Measurements from ENCODE around the gene FBXO42.
A peak's percentile ranks its signal among the peaks of the same experiment; 100 is the strongest.
"Not testable (repeated sequence)": the region's sequence is repeated elsewhere in the genome, so short reads cannot be mapped to it uniquely, and the experiment has no call there.

Gene FBXO42

GRCh38 chr1:16244650-16245285, 107.5 kb downstream of the FBXO42 start:
- no peak for DNase-seq (ENCODE audit: low read depth in 2 of 2)

GRCh38 chr1:16243936-16244649, 108.2 kb downstream of the FBXO42 start:
- peak; percentile 47 to 70 for DNase-seq (ENCODE audit: low read depth in 2 of 2)

GRCh38 chr1:16243215-16243610, 109.1 kb downstream of the FBXO42 start:
- no peak for DNase-seq (ENCODE audit: low read depth in 2 of 2)

DNA sequence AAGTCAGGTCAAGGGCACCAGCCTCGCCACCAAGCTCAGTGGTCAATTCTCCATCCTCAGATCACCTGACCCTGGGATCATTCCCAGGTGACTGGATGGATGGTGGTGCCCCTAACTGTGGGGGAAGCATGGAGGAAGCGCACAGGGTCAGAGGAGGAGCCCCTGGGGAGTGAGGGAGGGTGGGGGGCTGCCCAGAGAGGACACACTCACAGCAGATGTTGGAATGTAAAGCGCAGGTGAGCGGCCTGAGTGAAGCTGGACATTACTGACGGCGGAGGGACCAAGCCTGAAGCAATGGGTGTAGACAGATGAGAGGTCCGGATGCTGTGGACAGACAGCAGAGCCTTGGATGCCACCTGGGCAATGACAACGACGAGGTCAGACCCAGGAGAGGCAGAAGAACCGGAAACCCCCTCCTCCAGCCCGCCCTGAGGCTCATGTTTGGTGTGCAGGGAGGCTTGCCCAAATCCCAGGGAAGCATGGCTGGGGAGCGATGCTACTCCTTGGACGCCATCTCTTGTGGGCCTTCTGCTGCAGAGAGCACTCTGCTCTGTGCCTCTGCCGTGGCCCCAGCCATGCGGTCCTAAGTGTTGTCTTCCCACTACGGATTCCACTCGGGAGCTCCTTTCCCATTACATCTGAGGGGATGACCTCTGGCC, 109.6 kb downstream of the FBXO42 start:
- DNase-seq (ENCODE audit: low read depth in 2 of 2): no peak

- DNase-seq (ENCODE audit: low read depth in 2 of 2): no peak
Measured at GRCh38 chr1:16241221-16241708, 111.0 kb downstream of the FBXO42 start.

GRCh38 chr1:16239972-16240491, 112.2 kb downstream of the FBXO42 start:
- DNase-seq (ENCODE audit: low read depth in 2 of 2): no peak

- no peak for DNase-seq (ENCODE audit: low read depth in 2 of 2)
Measured at GRCh38 chr1:16237343-16237830, 114.9 kb downstream of the FBXO42 start.

DNA sequence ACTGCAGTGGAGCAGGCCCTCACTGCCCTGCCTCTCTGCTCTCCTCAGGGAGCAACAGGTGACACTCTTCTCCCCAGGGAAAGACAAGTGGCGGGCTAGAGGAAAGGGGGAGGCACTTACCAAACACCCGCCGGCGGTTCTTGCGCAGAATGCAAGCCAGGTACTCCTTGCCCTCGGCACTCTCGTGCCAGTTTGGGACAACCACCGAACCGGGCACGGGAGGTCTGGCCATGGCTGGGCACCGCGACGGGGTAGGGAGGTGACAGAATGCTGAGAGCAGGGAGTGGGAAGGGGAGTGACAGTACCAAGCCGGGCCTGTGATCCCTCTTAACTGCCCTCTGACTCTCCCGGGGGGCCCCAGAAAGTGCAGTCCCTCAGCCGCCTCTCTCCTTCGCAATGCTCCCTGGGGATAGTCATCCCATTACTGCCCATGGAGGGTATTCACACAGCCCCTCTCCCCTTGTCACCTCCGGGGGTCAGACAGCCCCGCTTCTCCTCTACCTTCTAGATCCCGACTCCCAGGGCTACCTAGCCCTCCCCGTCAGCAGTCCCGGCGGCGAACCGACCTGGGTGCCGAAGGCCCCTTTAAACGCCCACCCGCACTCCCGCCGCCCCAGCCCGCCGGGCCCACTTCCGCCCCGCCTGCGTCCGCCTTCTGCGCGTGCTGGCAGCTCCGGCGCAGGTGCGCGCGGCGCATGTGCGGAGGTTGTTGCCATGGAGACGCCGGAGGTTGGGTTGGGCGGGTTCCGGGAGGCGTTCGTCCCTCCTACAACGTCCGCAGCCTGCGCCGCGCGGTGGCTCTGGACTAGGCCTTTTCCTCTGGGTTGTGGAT, 115.6 kb downstream of the FBXO42 start, which contains the start of gene CPLANE2:
Gene CPLANE2, minus strand, starts transcription at position 673 of the 832 bp plus-strand sequence. Its CDS starts 441 bp downstream, at position 232.
- peak; percentile 91 to 96 for DNase-seq (ENCODE audit: low read depth in 2 of 2)

DNA sequence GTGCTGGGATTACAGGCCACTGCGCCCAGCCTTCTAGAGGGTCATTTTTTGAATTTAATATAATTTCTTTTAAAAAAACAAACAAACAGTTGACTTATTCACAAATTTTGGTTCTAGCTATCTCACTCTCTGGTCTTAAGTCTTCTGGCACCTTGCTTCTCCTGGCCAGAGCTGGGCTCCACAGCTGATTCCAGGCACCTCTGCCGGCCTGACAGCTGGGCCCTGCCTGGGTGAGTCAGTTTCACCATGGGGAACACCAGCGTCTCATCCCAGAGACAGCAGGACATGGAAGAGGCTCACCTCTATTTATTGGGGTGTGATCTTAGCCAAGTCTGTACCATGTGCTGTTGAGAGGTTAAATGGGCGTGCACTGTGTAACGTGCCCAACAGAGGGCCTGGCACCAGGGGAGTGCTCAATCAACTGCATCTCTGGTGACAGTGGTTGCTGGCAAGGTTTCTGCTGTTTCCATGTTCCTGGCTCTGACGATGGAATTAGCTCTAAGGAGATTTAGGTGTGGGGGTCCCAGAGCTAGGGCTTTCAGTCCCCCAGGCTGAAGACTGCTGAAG, 116.3 kb downstream of the FBXO42 start:
- peak in 1 of 2 donors; percentile 12 for DNase-seq (ENCODE audit: low read depth in 2 of 2)

GRCh38 chr1:16235347-16235746, 116.9 kb downstream of the FBXO42 start:
- DNase-seq (ENCODE audit: low read depth in 2 of 2): no peak

DNA sequence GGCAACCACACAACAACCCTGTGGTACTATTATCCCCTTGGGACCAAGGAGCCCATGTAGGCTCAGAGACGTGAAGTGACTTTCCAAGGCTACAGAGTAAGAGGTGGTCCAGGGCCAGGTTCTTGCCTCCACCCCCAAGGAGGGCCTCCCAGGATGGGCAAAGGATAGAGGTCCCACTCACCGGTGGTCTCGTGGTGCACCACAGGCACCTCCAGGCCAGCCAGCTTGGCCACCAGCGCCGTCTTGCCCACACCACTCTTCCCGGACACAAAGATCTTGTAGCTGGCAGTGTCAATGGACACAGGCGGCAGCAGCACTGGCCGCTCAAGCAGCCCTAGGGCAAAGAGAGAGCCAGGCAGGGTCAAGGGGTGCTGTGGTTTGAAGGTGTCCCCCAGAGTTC, 118.8 kb downstream of the FBXO42 start:
- DNase-seq (ENCODE audit: low read depth in 2 of 2): no peak

- no peak for DNase-seq (ENCODE audit: low read depth in 2 of 2)
Measured at GRCh38 chr1:16232316-16232710, 120.0 kb downstream of the FBXO42 start.

DNA sequence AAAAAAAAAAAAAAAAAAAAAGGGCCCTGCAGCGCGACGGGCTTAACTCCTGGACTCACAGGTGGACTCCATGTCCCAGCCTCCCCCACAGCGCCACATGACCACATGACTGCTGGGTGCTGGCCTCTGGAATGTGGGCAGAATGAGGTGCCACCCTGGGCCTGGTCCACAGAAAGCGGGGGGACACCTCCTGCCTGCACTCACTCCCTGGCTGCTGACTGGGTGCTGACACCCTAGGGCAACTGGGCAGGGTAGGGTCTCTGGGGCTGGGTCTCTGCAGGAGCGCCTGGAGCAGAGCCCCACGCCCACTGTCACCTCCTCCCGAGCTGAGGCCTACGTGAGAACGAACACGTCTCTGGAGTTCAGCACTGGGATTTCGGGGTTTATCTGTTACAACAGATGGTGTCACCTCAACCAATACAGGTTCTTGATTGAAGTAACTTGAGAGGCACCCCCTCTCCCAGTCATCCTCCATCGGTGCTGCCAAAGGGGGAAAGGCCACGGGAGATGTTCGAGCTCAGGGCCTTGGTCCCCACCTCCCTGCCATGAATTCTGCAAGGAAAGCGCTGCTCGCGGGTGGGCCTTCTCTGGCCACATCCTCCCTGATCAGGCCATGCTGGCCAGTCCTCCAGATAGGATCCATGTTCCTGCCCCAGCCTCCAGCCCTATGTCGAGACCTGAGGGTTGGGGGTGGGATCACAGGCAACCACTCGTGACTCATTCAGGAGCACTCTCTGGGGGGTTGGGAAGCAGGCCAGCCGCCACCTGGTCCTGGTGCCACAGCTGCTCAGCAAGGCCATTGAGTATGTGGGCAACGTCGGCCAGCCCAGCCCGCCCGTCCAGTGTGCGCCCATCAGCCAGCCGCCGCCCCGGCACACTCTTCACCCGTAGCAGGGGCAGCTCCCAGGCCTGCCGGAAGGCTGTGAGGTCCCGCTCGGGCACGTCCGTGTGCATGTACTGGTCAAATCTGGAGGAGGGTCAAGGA, 120.7 kb downstream of the FBXO42 start:
- DNase-seq (ENCODE audit: low read depth in 2 of 2): no peak

DNA sequence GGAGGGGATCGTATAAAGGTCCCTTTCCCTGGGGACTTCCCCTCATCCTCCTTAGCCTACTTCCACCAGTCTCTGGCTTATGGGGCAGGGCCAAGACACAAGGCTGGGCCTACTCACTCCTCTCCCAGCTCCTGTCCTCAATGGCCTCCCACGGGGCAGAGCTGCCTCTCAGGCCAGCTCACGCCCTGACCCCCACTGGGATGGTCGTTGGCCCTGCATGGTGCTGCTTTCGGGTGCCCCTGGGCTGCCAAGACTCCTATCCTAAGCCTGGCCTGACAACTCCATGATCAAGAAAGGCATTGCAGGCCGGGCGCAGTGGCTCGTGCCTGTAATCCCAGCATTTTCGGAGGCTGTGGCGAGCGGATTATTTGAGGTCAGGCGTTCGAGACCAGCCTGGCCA, 121.5 kb downstream of the FBXO42 start:
- DNase-seq (ENCODE audit: low read depth in 2 of 2): no peak

DNA sequence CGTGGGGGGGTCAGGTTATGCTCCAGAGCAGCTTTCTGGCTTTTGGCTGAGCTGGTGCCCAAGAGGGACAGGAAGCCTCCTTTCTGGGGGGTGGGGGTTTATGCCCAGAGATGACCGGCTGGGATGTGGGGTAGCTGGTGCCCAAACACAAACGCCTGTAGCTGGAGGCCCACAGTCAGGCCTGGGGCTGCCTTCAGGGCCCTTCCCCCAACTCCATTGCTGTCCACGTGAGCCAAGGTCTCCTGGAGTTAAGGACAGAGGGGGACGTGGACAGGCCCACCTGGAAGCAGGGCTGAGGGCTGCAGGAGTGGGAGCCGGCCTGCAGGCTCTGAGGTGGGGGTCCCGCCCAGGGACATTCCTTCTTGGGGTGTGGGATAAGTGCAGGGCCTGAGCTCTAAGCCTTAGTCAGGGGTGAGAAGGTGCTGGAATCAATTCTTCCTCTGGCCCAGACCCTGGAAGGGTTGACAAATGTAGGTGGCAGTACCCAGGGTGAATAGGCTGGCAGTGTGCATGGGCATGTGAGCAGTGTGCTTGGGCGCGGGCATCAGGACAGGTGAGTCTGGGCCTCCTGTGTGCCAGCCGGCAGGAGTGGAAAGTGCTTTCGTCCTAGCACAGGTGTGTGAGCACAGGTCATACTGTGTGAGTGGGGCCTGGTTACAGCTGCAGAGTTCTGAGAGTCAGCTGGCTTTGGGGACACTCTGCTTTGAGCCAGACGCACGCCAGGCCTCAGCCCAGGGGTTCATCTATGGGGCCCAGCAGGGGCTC, 122.1 kb downstream of the FBXO42 start:
- no peak for DNase-seq (ENCODE audit: low read depth in 2 of 2)

- DNase-seq (ENCODE audit: low read depth in 2 of 2): no peak
Measured at GRCh38 chr1:16226490-16227179, 125.6 kb downstream of the FBXO42 start.

DNA sequence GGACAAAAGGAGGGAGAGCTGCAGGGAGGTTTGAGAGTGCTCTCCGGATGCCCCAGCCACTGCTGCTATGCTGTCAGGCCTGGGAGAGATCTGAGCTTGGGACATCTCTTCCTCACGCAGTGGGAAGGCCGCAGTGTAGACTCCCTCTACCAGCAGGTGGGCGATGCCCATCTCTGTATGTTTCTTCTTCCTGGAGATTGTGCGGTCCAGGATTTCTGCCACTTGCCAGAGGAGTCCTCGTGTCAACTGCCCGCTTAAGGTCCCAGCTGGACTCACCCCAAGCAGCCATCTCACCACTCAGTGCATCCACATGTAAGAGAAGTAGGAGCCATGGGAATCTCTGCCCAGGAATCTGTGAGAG, 126.2 kb downstream of the FBXO42 start:
- no peak for DNase-seq (ENCODE audit: low read depth in 2 of 2)

- DNase-seq (ENCODE audit: low read depth in 2 of 2): no peak
Measured at GRCh38 chr1:16224472-16224871, 127.8 kb downstream of the FBXO42 start.

DNA sequence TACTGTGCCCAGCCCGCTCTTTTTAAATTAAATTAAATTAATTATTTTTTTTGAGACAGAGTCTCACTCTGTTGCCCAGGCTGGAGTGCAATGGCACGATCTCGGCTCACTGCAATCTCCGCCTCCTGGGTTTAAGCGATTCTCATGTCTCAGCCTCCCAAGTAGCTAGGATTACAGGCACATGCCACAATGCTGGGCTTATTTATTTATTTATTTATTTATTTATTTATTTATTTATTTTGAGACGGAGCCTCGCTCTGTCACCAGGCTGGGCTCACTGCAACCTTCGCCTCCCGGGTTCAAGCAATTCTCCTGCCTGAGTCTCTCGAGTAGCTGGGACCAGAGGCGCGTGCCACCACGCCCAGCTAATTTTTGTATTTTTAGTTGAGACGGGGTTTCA, 129.6 kb downstream of the FBXO42 start:
- DNase-seq (ENCODE audit: low read depth in 2 of 2): not testable (repeated sequence)

Data from stimulated activated CD4-positive, alpha-beta T cell treated with anti-CD3 and anti-CD28 coated beads, Interleukin-15, amount 100 ng/mL, for 48 hours (primary cell).